Subcutaneous abdominal adipose tissue (tissue), 5 donors: ENCODE data around the gene SHISA5.

Source experiments
- H3K27ac ChIP-seq: one replicate; pipeline ENCODE4 v1.7.0; 2013; ENCODE audit warnings: low read depth, mild to moderate bottlenecking, inconsistent platforms, low read length, moderate library complexity
- H3K27me3 ChIP-seq, 5 donors: one replicate each; pipeline ENCODE4 v1.7.0; 2013; ENCODE audit warnings: low read length in 5 of 5, inconsistent platforms in 1 of 5; ENCODE audit not compliant: control insufficient read depth in 5 of 5, insufficient read depth in 4 of 5
- H3K36me3 ChIP-seq, 5 donors: one replicate each; pipeline ENCODE4 v1.7.0; 2013; ENCODE audit warnings: low read length in 5 of 5; ENCODE audit not compliant: control insufficient read depth in 5 of 5, insufficient read depth in 5 of 5
- H3K4me1 ChIP-seq, 5 donors: one replicate each; pipeline ENCODE4 v1.7.0; 2013; ENCODE audit warnings: low read length in 5 of 5, mild to moderate bottlenecking in 3 of 5, moderate library complexity in 1 of 5; ENCODE audit not compliant: control insufficient read depth in 5 of 5, insufficient read depth in 5 of 5
- H3K4me3 ChIP-seq, 5 donors: one replicate each; pipeline ENCODE4 v1.7.0; 2013; ENCODE audit warnings: low read length in 5 of 5, low read depth in 1 of 5
- H3K9ac ChIP-seq, 5 donors: one replicate each; pipeline ENCODE4 v1.7.0; 2013; ENCODE audit warnings: low read length in 5 of 5, mild to moderate bottlenecking in 4 of 5, moderate library complexity in 3 of 5
- H3K9me3 ChIP-seq, 5 donors: one replicate each; pipeline ENCODE4 v1.7.0; 2013; ENCODE audit warnings: low read length in 5 of 5; ENCODE audit not compliant: control insufficient read depth in 5 of 5
- donor health status: healthy.
- donor health status: healthy.
- donor health status: healthy.
- donor health status: healthy.
- donor health status: healthy.

Gene SHISA5

DNA sequence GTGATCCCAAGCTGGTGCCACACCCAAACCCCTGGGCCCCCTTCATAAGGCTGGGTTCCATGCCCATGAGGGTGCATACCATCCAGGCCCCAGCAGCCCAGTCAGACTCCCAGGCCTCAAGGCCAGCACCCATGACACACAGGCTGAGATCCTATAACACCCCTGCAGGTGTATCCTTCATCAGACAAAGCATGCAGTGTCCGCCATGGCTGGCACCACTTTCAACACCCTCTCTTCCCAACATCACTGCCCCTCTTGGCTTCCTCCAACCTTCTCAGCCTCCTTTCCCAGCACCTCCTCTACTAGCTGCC, 67.5 kb downstream of the SHISA5 start:
- Histone ChIP-seq H3K27me3 (no peaks in the 10 kb centered on the region), H3K4me1 (peaks cover 9 to 43% (median 38%) of the 10 kb centered on the region in 5 donors), H3K9me3 (no peaks in the 10 kb centered on the region), H3K27ac (no peak overlapping the region), H3K4me3 (no peak overlapping the region), H3K9ac (no peak overlapping the region), H3K36me3 (peaks cover 0 to 25% (median 16%) of the 10 kb centered on the region in 5 donors)

GRCh38 chr3:48435774-48436476, 68.0 kb downstream of the SHISA5 start:
- H3K9ac ChIP-seq = no peak overlapping the region
- H3K27me3 ChIP-seq = no peaks in the 10 kb centered on the region
- H3K4me3 ChIP-seq = no peak overlapping the region
- peaks cover 9 to 38% (median 33%) of the 10 kb centered on the region in 5 donors for H3K4me1 ChIP-seq
- peaks cover 0 to 27% (median 16%) of the 10 kb centered on the region in 5 donors for H3K36me3 ChIP-seq
- no peak overlapping the region for H3K27ac ChIP-seq
- no peaks in the 10 kb centered on the region for H3K9me3 ChIP-seq

DNA sequence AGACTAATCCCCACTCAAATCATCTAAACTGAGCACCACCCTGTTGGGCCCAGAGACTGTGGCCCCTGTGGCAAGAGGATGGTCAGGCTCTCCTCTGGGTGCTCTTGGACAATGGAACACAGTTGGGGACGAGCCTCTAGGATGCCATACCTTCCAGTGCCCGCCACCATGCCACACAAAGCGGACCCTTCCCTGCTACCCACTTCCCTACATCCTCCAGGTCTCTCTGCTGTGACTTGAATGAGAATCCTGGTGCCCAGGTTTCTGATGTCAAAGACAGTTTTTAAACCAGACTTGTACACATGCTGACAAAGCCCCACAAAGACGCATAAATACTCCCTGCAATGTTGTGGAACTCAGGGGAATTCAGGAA, 68.8 kb downstream of the SHISA5 start:
- Histone ChIP-seq H3K9me3 (no peaks in the 10 kb centered on the region), H3K36me3 (peaks cover 0 to 27% (median 16%) of the 10 kb centered on the region in 5 donors), H3K4me3 (no peak overlapping the region), H3K27me3 (no peaks in the 10 kb centered on the region), H3K4me1 (peaks cover 9 to 34% (median 30%) of the 10 kb centered on the region in 5 donors), H3K27ac (peak overlapping the region; percentile 1), H3K9ac (no peak overlapping the region)

DNA sequence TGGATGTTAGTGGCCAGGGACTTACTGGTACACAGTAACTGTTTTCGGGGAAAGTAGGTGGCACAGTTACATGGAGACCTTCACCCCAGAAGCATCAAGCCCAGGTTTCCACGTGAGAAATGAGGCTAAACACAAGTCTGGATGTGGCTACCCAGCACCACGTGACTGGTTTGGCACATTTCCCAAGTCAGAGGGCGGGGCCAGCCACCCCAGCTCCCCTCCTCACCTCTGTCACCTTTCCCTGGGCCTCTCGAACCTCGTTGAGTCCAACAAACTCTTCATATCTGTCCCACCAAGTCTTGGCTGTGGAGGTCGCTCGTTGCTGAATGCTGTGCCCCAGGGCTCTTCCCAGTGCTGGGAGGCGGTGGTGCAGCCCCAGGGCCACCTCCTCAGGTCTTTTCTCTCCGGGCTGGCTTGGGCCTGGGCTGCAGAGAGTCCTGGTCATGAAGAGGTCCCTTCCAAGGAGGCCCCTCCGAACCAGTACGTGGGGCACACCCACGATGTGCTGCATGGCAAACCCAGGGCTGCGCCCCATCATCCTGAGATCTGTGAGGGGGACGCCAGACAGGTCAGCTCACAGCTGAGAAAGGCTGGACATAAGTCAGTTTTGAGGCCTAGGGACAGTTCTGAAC, 69.3 kb downstream of the SHISA5 start:
- H3K27me3 ChIP-seq = no peaks in the 10 kb centered on the region
- H3K4me1 ChIP-seq = peaks cover 9 to 38% (median 33%) of the 10 kb centered on the region in 5 donors
- H3K27ac ChIP-seq = no peak overlapping the region
- peaks cover 0 to 27% (median 16%) of the 10 kb centered on the region in 5 donors for H3K36me3 ChIP-seq
- H3K9ac ChIP-seq = peak overlapping the region in 1 of 5 donors; percentile 56
- H3K4me3 ChIP-seq = no peak overlapping the region
- H3K9me3 ChIP-seq = no peaks in the 10 kb centered on the region

GRCh38 chr3:48433472-48434118, 70.4 kb downstream of the SHISA5 start:
- Histone ChIP-seq H3K27me3 (no peaks in the 10 kb centered on the region), H3K9me3 (no peaks in the 10 kb centered on the region), H3K4me1 (peaks cover 9 to 32% (median 29%) of the 10 kb centered on the region in 5 donors), H3K36me3 (peaks cover 0 to 27% (median 16%) of the 10 kb centered on the region in 5 donors), H3K4me3 (peak overlapping the region in 1 of 5 donors; percentile 27), H3K27ac (no peak overlapping the region), H3K9ac (peak overlapping the region in 2 of 5 donors; percentile 17 to 31)

DNA sequence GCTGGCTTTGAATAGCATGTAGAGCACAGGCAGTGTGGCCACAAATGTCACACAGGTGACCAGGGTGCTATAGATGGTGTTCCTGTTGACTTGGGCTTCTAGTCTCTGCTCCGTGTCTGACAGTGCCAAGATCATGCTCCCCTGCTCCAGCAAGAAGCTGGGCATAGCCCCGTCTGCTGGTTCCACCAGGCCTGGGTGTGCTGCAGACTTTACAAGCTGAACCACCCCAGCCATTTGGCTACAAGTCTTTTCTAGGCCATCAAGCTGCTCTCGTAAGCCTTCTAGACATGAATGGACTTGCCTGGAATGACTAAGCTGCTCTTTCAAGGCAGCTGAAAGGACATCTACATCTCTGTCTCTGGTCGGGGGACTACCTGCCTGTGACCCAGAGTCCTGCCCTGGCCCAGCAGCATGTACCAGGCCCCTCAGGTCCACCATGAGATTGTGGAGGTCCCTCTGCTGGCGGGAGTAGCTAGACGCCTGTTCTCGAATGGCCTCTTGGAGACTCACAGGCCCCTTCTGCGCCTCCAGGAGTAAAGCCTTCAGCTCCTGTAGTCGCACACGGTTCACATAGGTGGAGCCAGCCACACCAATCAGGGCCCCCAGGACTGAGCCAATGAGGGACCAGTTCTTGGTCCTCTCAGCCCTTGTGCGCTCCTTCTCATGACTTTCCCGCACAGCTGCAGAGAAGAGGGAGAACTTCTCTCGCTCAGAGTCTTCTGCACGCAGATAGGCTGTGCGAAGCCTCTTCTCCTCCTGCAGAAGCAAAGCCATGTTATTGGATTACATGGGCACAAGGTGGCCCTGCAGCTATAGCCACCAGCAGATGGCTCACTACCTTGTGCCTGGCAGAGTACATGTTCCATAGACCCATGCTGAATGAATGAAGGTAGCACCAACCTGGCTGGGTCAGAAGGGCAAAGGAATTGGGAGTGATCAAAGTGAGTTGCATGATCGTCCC, 71.3 kb downstream of the SHISA5 start:
- Histone ChIP-seq H3K4me3 (no peak overlapping the region), H3K36me3 (peaks cover 0 to 27% (median 16%) of the 10 kb centered on the region in 5 donors), H3K27me3 (no peaks in the 10 kb centered on the region), H3K4me1 (peaks cover 9 to 41% (median 38%) of the 10 kb centered on the region in 5 donors), H3K27ac (no peak overlapping the region), H3K9me3 (no peaks in the 10 kb centered on the region), H3K9ac (no peak overlapping the region)

DNA sequence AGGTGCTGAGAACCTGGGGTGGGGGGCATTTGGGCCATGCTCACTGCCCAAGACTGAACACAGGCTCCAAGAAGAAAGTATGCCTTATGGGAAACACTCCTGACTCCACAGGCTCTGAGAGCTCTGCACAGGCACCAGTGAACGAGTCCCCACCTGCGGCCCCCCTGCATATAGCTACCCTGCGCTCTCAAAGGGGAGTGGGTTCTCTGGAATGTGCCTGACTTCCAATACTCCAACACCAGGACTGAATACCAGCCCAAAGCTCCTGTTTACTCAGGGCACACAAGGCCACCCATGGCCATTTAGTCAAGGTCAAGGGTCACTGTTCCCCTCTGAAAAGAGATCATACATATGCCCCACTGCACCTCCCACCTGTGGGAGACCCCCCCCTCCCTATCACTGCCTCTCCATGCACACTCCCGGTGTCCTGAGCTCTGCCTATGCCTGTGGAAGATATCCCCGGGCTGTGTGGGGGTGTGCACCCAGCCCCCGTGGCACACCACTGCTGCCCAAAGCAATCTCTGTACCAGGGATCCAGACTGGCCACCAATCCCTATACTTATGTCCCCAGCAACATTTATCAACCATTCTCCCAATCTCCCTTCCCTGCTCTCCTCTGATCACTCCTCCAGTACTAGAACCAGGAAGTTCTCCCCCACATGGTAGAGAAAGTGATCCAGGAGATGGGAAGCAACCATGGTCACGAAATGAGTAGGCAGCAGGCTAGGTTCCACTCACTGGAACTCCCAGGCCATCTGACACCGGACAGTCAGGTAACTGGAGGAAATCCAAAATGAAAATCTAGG, 72.5 kb downstream of the SHISA5 start:
- H3K36me3 ChIP-seq = peaks cover 0 to 27% (median 16%) of the 10 kb centered on the region in 5 donors
- H3K9me3 ChIP-seq = no peaks in the 10 kb centered on the region
- no peak overlapping the region for H3K27ac ChIP-seq
- H3K27me3 ChIP-seq = no peaks in the 10 kb centered on the region
- peaks cover 14 to 54% (median 51%) of the 10 kb centered on the region in 5 donors for H3K4me1 ChIP-seq
- no peak overlapping the region for H3K4me3 ChIP-seq
- H3K9ac ChIP-seq = no peak overlapping the region

GRCh38 chr3:48430708-48431101, 73.3 kb downstream of the SHISA5 start:
- no peaks in the 10 kb centered on the region for H3K9me3 ChIP-seq
- H3K36me3 ChIP-seq = peaks cover 0 to 27% (median 16%) of the 10 kb centered on the region in 5 donors
- H3K4me3 ChIP-seq = no peak overlapping the region
- H3K27ac ChIP-seq = no peak overlapping the region
- no peaks in the 10 kb centered on the region for H3K27me3 ChIP-seq
- H3K9ac ChIP-seq = no peak overlapping the region
- H3K4me1 ChIP-seq = peaks cover 13 to 56% (median 52%) of the 10 kb centered on the region in 5 donors
